ENCODE data around the gene INCA1. TPM values are rescaled to one million over a fixed set of nuclear protein-coding genes. Genes with fewer than 3 reads are reported as not detected.

The INCA1 gene
- total RNA-seq, 4 donors from 2014 or later = 0.31 to 1.1 TPM; not detected in 2

- no peak for DNase-seq
Observed at GRCh38 chr17:4956493-4957061, 40.7 kb downstream of the INCA1 start.

GRCh38 chr17:4955091-4955490 lies 42.2 kb downstream of the INCA1 start:
- H3K4me3 ChIP-seq = no peak overlapping the region
- intact Hi-C loops (cut with DNase I) = no loop called here
- DNase-seq = no peak
- no peaks in the 10 kb centered on the region for H3K9me3 ChIP-seq
- no peak for TF ChIP-seq POLR2A (IDR thresholded peaks at IDR 0.05)
- no peak for TF ChIP-seq CTCF (IDR thresholded peaks at IDR 0.05)
- 84 to 90% methylated on average over 2 to 5 of the region's 8 CpGs for WGBS, 2 donors
- no peaks in the 10 kb centered on the region for H3K27me3 ChIP-seq
- no peak overlapping the region for H3K27ac ChIP-seq
- H3K36me3 ChIP-seq = peaks cover 0 to 28% (median 11%) of the 10 kb centered on the region in 3 donors
- peaks cover 5 to 18% (median 7%) of the 10 kb centered on the region in 3 donors for H3K4me1 ChIP-seq

More at GRCh38 chr17:4956493-4957061, 40.7 kb downstream of the INCA1 start:
- Histone ChIP-seq H3K27me3 (no peaks in the 10 kb centered on the region), H3K36me3 (peaks cover 0 to 43% (median 15%) of the 10 kb centered on the region in 3 donors), H3K27ac (no peak overlapping the region), H3K4me3 (no peak overlapping the region), H3K9me3 (no peaks in the 10 kb centered on the region), H3K4me1 (peaks cover 0 to 7% (median 0%) of the 10 kb centered on the region in 3 donors)
- TF ChIP-seq CTCF (IDR thresholded peaks at IDR 0.05) (peak in 1 of 6 experiments; percentile 33), POLR2A (IDR thresholded peaks at IDR 0.05) (no peak)
- 76 to 88% methylated on average over 6 to 8 of the region's 10 CpGs for WGBS, 2 donors
- intact Hi-C loops (cut with DNase I) = no loop called here

GRCh38 chr17:4953451-4953961 lies 43.8 kb downstream of the INCA1 start:
- Histone ChIP-seq H3K9me3 (no peaks in the 10 kb centered on the region), H3K36me3 (peaks cover 0 to 12% (median 0%) of the 10 kb centered on the region in 3 donors), H3K4me1 (peaks cover 6 to 32% (median 8%) of the 10 kb centered on the region in 3 donors), H3K27me3 (no peaks in the 10 kb centered on the region), H3K4me3 (no peak overlapping the region), H3K27ac (peak overlapping the region in 1 of 4 donors; percentile 26)
- intact Hi-C loops (cut with DNase I) = no loop called here
- WGBS, 2 donors = 24 to 57% methylated on average over 6 to 13 of the region's 14 CpGs
- no peak for TF ChIP-seq CTCF (IDR thresholded peaks at IDR 0.05)
- TF ChIP-seq POLR2A (IDR thresholded peaks at IDR 0.05) = no peak
- no peak for DNase-seq

GRCh38 chr17:4951486-4951885 lies 45.8 kb downstream of the INCA1 start:
- H3K4me3 ChIP-seq = no peak overlapping the region
- H3K4me1 ChIP-seq = peaks cover 11 to 46% (median 11%) of the 10 kb centered on the region in 3 donors
- WGBS, 2 donors = 85 to 96% methylated on average over 2 to 3 of the region's 3 CpGs
- TF ChIP-seq POLR2A (IDR thresholded peaks at IDR 0.05) (no peak), CTCF (IDR thresholded peaks at IDR 0.05) (no peak)
- H3K36me3 ChIP-seq = peaks cover 0 to 9% (median 0%) of the 10 kb centered on the region in 3 donors
- intact Hi-C loops (cut with DNase I) = no loop called here
- no peaks in the 10 kb centered on the region for H3K9me3 ChIP-seq
- no peaks in the 10 kb centered on the region for H3K27me3 ChIP-seq
- H3K27ac ChIP-seq = no peak overlapping the region
- DNase-seq = no peak

- intact Hi-C loops (cut with DNase I) = no loop called here
- peaks cover 0 to 16% (median 0%) of the 10 kb centered on the region in 3 donors for H3K36me3 ChIP-seq
- 60 to 62% methylated on average over 6 of the region's 7 CpGs for WGBS, 2 donors
- H3K4me1 ChIP-seq = peaks cover 17 to 53% (median 18%) of the 10 kb centered on the region in 3 donors
- no peak for TF ChIP-seq POLR2A (IDR thresholded peaks at IDR 0.05)
- no peak for TF ChIP-seq CTCF (IDR thresholded peaks at IDR 0.05)
- no peak for DNase-seq
- H3K27me3 ChIP-seq = no peaks in the 10 kb centered on the region
- no peaks in the 10 kb centered on the region for H3K9me3 ChIP-seq
- peak within 1 kb of the TSS; percentile 97 to 100 (median 98) for H3K27ac ChIP-seq
- peak within 1 kb of the TSS; percentile 91 to 97 (median 94) for H3K4me3 ChIP-seq
Observed at GRCh38 chr17:4950746-4951204, 46.5 kb downstream of the INCA1 start, which contains the start of gene ENO3. Gene ENO3, plus strand, starts transcription at chr17:4951119. Its CDS starts 711 bp downstream, at chr17:4951830.
